Activated CD4-positive, alpha-beta memory T cell treated with anti-CD3 and anti-CD28 coated beads for 36 hours (primary cell): ENCODE results near the gene ANKRD12. TPM values are rescaled to one million over a fixed set of nuclear protein-coding genes. Genes with fewer than 3 reads are reported as not detected.
A peak's percentile ranks its signal among the peaks of the same experiment; 100 is the strongest.

Experiments used
- CTCF ChIA-PET: fragments of 350-600 bp; sonication (Branson Sonifier 250); formaldehyde crosslinking; loops from one replicate; lab custom pipeline; 2021; ENCODE audit warnings: antibody characterized with exemption, inconsistent platforms; lab: Charles Lee
- POLR2A ChIA-PET: fragments of 350-600 bp; sonication (Branson Sonifier 250); formaldehyde crosslinking; loops from one replicate; lab custom pipeline; 2021; ENCODE audit warnings: antibody characterized with exemption; lab: Charles Lee
- DNase-seq: peaks from one replicate; pipeline ENCODE4 v3.0.0-alpha.2; 2020
- H3K27ac Mint-ChIP-seq: one replicate; pipeline ENCODE4 v1.8.0; 2021; ENCODE audit warnings: mixed read lengths
- H3K27me3 Mint-ChIP-seq: one replicate; pipeline ENCODE4 v1.8.0; 2021; ENCODE audit warnings: mixed read lengths
- H3K36me3 Mint-ChIP-seq: one replicate; pipeline ENCODE4 v1.8.0; 2021; ENCODE audit warnings: mixed read lengths
- H3K4me1 Mint-ChIP-seq: one replicate; pipeline ENCODE4 v1.8.0; 2021; ENCODE audit warnings: low read depth, mixed read lengths
- H3K4me3 Mint-ChIP-seq: one replicate; pipeline ENCODE4 v1.8.0; 2021; ENCODE audit warnings: mild to moderate bottlenecking, mixed read lengths
- H3K9me3 Mint-ChIP-seq: one replicate; pipeline ENCODE4 v1.8.0; 2021; ENCODE audit warnings: mixed read lengths
- intact Hi-C: fragments of 100-400 bp; cut with micrococcal nuclease; formaldehyde crosslinking; loops from one replicate; pipeline ENCODE4 v1.15.1; 2023
- total RNA-seq, 2 experiments: library from RNA; stranded (reverse); gene quantifications; one replicate each; pipeline ENCODE4 v1.2.3, GENCODE V29; 2021

ANKRD12 gene
- total RNA-seq, 2 experiments from 2014 or later: 77.8 to 83.9 TPM

DNA sequence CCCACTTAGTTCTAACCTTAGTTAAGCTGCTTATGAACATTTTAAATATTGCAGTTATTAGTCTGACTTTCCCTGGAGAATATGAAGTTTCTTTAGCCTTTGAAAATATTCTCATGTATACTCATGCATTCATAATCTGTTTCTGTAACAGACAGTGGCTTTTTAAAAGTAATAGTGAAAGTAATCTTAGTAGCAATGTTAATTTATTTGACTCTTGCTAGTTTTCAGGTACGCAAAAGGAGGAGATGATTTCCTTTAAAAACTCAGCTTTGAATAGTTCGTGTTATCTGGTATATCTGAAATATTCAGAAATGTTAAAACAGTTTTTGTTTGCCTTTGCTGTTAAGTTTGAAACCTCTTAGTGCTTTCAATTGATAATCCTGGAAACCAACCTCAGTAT is 3.8 kb downstream of the ANKRD12 start:
- DNase-seq: no peak
- peaks cover 62% of the 10 kb centered on the region for H3K4me1 Mint-ChIP-seq
- peak overlapping the region; percentile 95 for H3K27ac Mint-ChIP-seq
- peaks cover 49% of the 10 kb centered on the region for H3K36me3 Mint-ChIP-seq
- POLR2A ChIA-PET: interaction anchor here (1.0 to 8.0 kb wide), 10 partner anchors 16 to 194 kb away, joined by 3 to 178 read pairs (median 36); partner anchors contain the start of genes NDUFV2 and TWSG1
- intact Hi-C loops: loop anchor here (2.0 to 10.0 kb wide), 4 partner anchors 16 to 474 kb away; partner anchors contain the start of gene PPP4R1
- CTCF ChIA-PET: interaction anchor here (0.6 to 4.7 kb wide), 5 partner anchors 22 to 193 kb away, joined by 3 to 24 read pairs (median 3); no protein-coding TSS in a partner anchor
- H3K9me3 Mint-ChIP-seq: peaks cover 6% of the 10 kb centered on the region
- H3K4me3 Mint-ChIP-seq: peak overlapping the region; percentile 84
- no peaks in the 10 kb centered on the region for H3K27me3 Mint-ChIP-seq

DNA sequence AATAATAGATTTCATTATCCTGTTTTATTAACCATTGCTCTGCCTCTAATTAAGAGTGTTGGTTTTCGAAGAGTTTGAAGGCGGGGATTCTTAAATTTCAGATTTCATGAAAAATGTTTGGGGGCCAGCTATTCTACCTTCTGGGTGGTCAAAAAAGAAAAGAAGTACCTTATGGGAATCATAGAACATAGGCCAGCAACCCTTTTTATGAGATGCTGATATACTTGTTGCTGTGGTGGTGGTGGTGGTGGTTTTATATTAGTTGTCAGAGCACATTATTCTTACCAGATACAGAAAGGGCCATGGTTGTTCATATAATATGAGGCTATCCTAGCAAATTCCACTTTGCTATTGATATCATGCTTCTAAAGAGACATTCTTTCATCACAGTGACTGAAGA is 4.4 kb downstream of the ANKRD12 start:
- POLR2A ChIA-PET: interaction anchor here (1.3 to 8.0 kb wide), 7 partner anchors 23 to 194 kb away, joined by 3 to 178 read pairs (median 84); partner anchors contain the start of genes NDUFV2 and TWSG1
- intact Hi-C loops: loop anchor here (2.0 to 10.0 kb wide), 4 partner anchors 16 to 474 kb away; partner anchors contain the start of gene PPP4R1
- peaks cover 6% of the 10 kb centered on the region for H3K9me3 Mint-ChIP-seq
- H3K4me3 Mint-ChIP-seq: peak overlapping the region; percentile 84
- no peaks in the 10 kb centered on the region for H3K27me3 Mint-ChIP-seq
- no peak for DNase-seq
- CTCF ChIA-PET: interaction anchor here (0.8 to 4.7 kb wide), 5 partner anchors 22 to 376 kb away, joined by 3 to 24 read pairs (median 4); no protein-coding TSS in a partner anchor
- H3K4me1 Mint-ChIP-seq: peaks cover 63% of the 10 kb centered on the region
- peaks cover 44% of the 10 kb centered on the region for H3K36me3 Mint-ChIP-seq
- H3K27ac Mint-ChIP-seq: peak overlapping the region; percentile 95

- no peak overlapping the region for H3K4me3 Mint-ChIP-seq
- ChIA-PET CTCF (interaction anchor here (1.2 to 2.5 kb wide), 2 partner anchors 73 to 158 kb away, joined by 4 to 31 read pairs; no protein-coding TSS in a partner anchor), POLR2A (interaction anchor here (0.6 to 2.4 kb wide), 4 partner anchors 9 to 63 kb away, joined by 3 to 12 read pairs (median 5); partner anchors contain the start of gene ANKRD12)
- no peaks in the 10 kb centered on the region for H3K27me3 Mint-ChIP-seq
- peak overlapping the region; percentile 78 for H3K27ac Mint-ChIP-seq
- no peak for DNase-seq
- intact Hi-C loops: loop anchor here (5.0 to 10.0 kb wide), 2 partner anchors 371 to 469 kb away; partner anchors contain the start of gene PPP4R1
- H3K4me1 Mint-ChIP-seq: peaks cover 74% of the 10 kb centered on the region
- peaks cover 14% of the 10 kb centered on the region for H3K36me3 Mint-ChIP-seq
- peaks cover 6% of the 10 kb centered on the region for H3K9me3 Mint-ChIP-seq
These were observed 9.6 kb downstream of the ANKRD12 start for GRCh38 chr18:9146224-9146623.

DNA sequence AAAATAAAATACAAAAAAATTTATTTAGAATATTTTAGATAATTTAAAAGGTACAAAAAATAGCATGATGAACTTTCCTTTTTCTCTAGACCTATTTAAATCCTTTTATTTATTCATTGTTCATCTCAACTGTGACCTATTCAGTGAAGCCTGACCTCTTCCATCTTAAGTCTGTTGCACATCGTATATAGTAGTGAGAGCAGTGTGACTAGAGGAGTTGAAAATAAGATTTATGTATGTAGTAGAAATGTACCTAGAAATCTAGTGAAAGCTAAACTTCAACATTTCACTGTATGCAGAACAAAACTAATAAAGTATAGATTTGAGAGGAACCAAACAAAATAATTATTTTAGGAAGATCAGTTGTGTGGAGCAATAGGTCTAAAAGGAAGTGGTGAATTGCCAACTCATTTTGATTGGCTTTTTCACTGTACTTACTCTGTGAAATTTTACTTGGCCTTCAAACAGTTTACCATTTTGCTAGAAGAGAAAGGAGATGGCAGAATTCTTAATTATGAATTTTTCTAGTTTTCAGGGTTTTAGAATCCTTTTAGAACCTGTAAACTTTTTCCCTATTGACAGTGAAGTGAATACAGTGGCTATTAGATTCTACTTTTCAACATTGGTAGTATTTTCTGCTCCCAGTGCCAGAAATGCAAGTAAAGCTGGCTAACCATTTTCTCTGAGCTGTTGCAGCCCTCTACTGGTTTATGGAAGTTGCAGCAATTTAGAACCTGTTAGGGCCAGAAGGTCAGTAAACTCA is 11.0 kb downstream of the ANKRD12 start:
- intact Hi-C loops: loop anchor here (1.0 to 10.0 kb wide), 3 partner anchors 74 to 467 kb away; partner anchors contain the start of gene PPP4R1
- peaks cover 71% of the 10 kb centered on the region for H3K4me1 Mint-ChIP-seq

DNA sequence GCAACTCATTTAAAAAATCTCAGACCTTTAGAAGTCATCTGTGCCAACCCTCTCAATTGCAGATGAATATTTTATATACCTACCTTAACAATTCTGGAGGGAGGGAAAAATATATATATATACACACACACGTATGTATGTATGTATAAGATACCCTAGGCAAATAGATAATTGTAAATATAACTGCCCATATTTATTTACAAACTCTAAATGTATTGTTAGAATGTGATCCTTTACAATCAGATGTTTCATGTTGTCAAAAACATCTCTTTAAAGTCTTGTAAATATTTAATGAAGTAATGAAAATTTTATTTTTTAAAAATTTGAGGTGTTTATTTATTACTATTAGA is 11.6 kb downstream of the ANKRD12 start:
- peak overlapping the region; percentile 78 for H3K27ac Mint-ChIP-seq
- peaks cover 6% of the 10 kb centered on the region for H3K9me3 Mint-ChIP-seq
- H3K4me3 Mint-ChIP-seq: no peak overlapping the region
- no peaks in the 10 kb centered on the region for H3K27me3 Mint-ChIP-seq
- no peak for DNase-seq
- peaks cover 76% of the 10 kb centered on the region for H3K4me1 Mint-ChIP-seq
- peaks cover 8% of the 10 kb centered on the region for H3K36me3 Mint-ChIP-seq
- CTCF ChIA-PET: interaction anchor here (0.6 to 2.5 kb wide), 8 partner anchors 9 to 368 kb away, joined by 3 to 31 read pairs (median 4); no protein-coding TSS in a partner anchor
- intact Hi-C loops: loop anchor here (1.0 to 10.0 kb wide), 3 partner anchors 75 to 467 kb away; partner anchors contain the start of gene PPP4R1
- POLR2A ChIA-PET: interaction anchor here (1.3 to 2.4 kb wide), 5 partner anchors 11 to 45 kb away, joined by 3 to 12 read pairs (median 5); partner anchors contain the start of gene ANKRD12

More for the DNA sequence above, 11.0 kb downstream of the ANKRD12 start:
- H3K27me3 Mint-ChIP-seq: no peaks in the 10 kb centered on the region
- peaks cover 6% of the 10 kb centered on the region for H3K9me3 Mint-ChIP-seq
- peaks cover 8% of the 10 kb centered on the region for H3K36me3 Mint-ChIP-seq
- peak overlapping the region; percentile 78 for H3K27ac Mint-ChIP-seq
- CTCF ChIA-PET: interaction anchor here (0.6 to 2.5 kb wide), 10 partner anchors 10 to 369 kb away, joined by 3 to 31 read pairs (median 4); no protein-coding TSS in a partner anchor
- POLR2A ChIA-PET: interaction anchor here (1.3 to 2.4 kb wide), 5 partner anchors 10 to 44 kb away, joined by 3 to 12 read pairs (median 5); partner anchors contain the start of gene ANKRD12
- peak; percentile 25 for DNase-seq
- H3K4me3 Mint-ChIP-seq: peak overlapping the region; percentile 7

GRCh38 chr18:9150121-9150520 is 13.5 kb downstream of the ANKRD12 start:
- Mint-ChIP-seq H3K4me3 (no peak overlapping the region), H3K4me1 (peaks cover 81% of the 10 kb centered on the region), H3K36me3 (peaks cover 4% of the 10 kb centered on the region), H3K27ac (no peak overlapping the region), H3K9me3 (no peaks in the 10 kb centered on the region), H3K27me3 (no peaks in the 10 kb centered on the region)
- POLR2A ChIA-PET: no interaction called here
- CTCF ChIA-PET: interaction anchor here (1.6 kb wide), 1 partner anchor 76 kb away, joined by 6 read pairs; no protein-coding TSS in a partner anchor
- intact Hi-C loops: no loop called here
- no peak for DNase-seq

- ChIA-PET CTCF (interaction anchor here (1.8 to 2.1 kb wide), 2 partner anchors 9 to 80 kb away, joined by 4 to 6 read pairs; no protein-coding TSS in a partner anchor), POLR2A (no interaction called here)
- Mint-ChIP-seq H3K4me3 (no peak overlapping the region), H3K9me3 (no peaks in the 10 kb centered on the region), H3K4me1 (peaks cover 83% of the 10 kb centered on the region), H3K27me3 (no peaks in the 10 kb centered on the region), H3K36me3 (peaks cover 16% of the 10 kb centered on the region), H3K27ac (peak overlapping the region; percentile 15)
- intact Hi-C loops: no loop called here
- DNase-seq: no peak
These were observed 16.7 kb downstream of the ANKRD12 start for GRCh38 chr18:9153256-9153655.

DNA sequence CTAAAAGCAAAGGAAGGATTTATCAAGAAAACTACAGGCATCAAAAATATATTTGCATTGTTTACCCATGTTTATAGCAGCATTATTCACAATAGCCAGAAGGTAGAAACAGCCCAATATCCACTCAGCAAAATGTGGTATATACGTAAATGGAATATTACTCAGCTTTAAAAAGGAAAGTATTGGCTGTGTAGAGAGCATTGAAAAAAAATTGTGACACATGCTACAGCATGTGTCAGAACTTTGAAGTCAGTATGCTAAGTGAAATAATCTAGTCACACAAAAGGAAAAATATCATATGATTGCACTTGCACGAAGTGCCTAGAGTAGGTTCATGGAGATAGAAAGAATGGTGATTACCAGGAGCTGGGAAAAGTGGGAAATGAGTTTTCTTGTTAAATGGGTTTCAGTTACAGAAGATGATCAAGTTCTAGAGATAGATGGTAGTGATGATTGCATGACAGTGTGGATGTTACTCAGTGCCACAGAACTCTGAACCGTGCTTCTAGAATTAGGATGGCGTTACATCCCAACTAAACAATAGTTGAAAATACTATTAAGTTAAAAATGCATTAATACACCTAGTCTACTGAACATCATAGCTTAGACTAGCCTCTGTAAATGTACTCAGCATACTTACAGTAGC is 20.1 kb downstream of the ANKRD12 start:
- H3K36me3 Mint-ChIP-seq: peaks cover 17% of the 10 kb centered on the region
- intact Hi-C loops: loop anchor here (2.0 kb wide), 1 partner anchor 16 kb away; no protein-coding TSS in a partner anchor
- no peaks in the 10 kb centered on the region for H3K27me3 Mint-ChIP-seq
- DNase-seq: no peak
- ChIA-PET POLR2A (interaction anchor here (0.6 to 1.7 kb wide), 5 partner anchors 17 to 74 kb away, joined by 3 to 9 read pairs (median 4); no protein-coding TSS in a partner anchor), CTCF (interaction anchor here (0.6 to 0.9 kb wide), 3 partner anchors 9 to 83 kb away, joined by 3 to 4 read pairs (median 3); no protein-coding TSS in a partner anchor)
- H3K9me3 Mint-ChIP-seq: no peaks in the 10 kb centered on the region
- H3K4me3 Mint-ChIP-seq: no peak overlapping the region
- H3K4me1 Mint-ChIP-seq: peaks cover 72% of the 10 kb centered on the region
- H3K27ac Mint-ChIP-seq: peak overlapping the region; percentile 72

- H3K36me3 Mint-ChIP-seq: peaks cover 27% of the 10 kb centered on the region
These were observed 21.2 kb downstream of the ANKRD12 start for GRCh38 chr18:9157806-9158205.

GRCh38 chr18:9160014-9160413 is 23.4 kb downstream of the ANKRD12 start:
- no peak for DNase-seq
- no peak overlapping the region for H3K27ac Mint-ChIP-seq
- H3K36me3 Mint-ChIP-seq: peaks cover 46% of the 10 kb centered on the region
- H3K4me3 Mint-ChIP-seq: no peak overlapping the region
- H3K27me3 Mint-ChIP-seq: no peaks in the 10 kb centered on the region
- intact Hi-C loops: no loop called here
- ChIA-PET POLR2A (interaction anchor here (1.2 kb wide), 2 partner anchors 13 to 23 kb away, joined by 3 to 5 read pairs; partner anchors contain the start of gene ANKRD12), CTCF (interaction anchor here (0.7 to 2.4 kb wide), 3 partner anchors 13 to 86 kb away, joined by 3 to 6 read pairs (median 4); no protein-coding TSS in a partner anchor)
- peaks cover 31% of the 10 kb centered on the region for H3K9me3 Mint-ChIP-seq
- peaks cover 67% of the 10 kb centered on the region for H3K4me1 Mint-ChIP-seq

More at GRCh38 chr18:9157806-9158205, 21.2 kb downstream of the ANKRD12 start:
- peaks cover 73% of the 10 kb centered on the region for H3K4me1 Mint-ChIP-seq
- no peaks in the 10 kb centered on the region for H3K27me3 Mint-ChIP-seq
- intact Hi-C loops: loop anchor here (2.0 kb wide), 1 partner anchor 17 kb away; no protein-coding TSS in a partner anchor
- H3K27ac Mint-ChIP-seq: peak overlapping the region; percentile 9
- H3K4me3 Mint-ChIP-seq: no peak overlapping the region
- H3K9me3 Mint-ChIP-seq: peaks cover 10% of the 10 kb centered on the region
- ChIA-PET CTCF (interaction anchor here (0.9 kb wide), 1 partner anchor 10 kb away, joined by 3 read pairs; no protein-coding TSS in a partner anchor), POLR2A (interaction anchor here (1.7 kb wide), 1 partner anchor 75 kb away, joined by 9 read pairs; no protein-coding TSS in a partner anchor)
- no peak for DNase-seq
